Panc1 (cell line): Measurements from ENCODE around the gene RPRD1A. TPM values are rescaled to one million over a fixed set of nuclear protein-coding genes. Genes with fewer than 3 reads are reported as not detected.

Experiments used
- ATAC-seq: fragments of 200-7000 bp; cut with Tn5 transposase; 2 replicates; pipeline ENCODE4 v1.9.1; 2020; ENCODE audit warnings: mild to moderate bottlenecking, moderate library complexity
- BruUV-seq: library from RNA; stranded (reverse); fragments of 400-500 nt; replicated peaks from 2 replicates; lab custom pipeline; 2021; lab: Mats Ljungman, UMichigan
- CTCF ChIA-PET: fragments of 300-600 bp; sonication (Branson Sonifier 250); formaldehyde crosslinking; loops from one replicate; lab custom pipeline; 2022; ENCODE audit warnings: antibody characterized with exemption; lab: Charles Lee
- POLR2A ChIA-PET: fragments of 300-600 bp; sonication (Branson Sonifier 250); formaldehyde crosslinking; loops from one replicate; lab custom pipeline; 2022; ENCODE audit warnings: antibody characterized with exemption; lab: Charles Lee
- DNase-seq: peaks from one replicate; pipeline ENCODE4 v3.0.0-alpha.2; 2010; ENCODE audit warnings: low read depth, low spot score
- H3K27ac ChIP-seq: 2 replicates; pipeline ENCODE4 v1.5.1; 2011; ENCODE audit warnings: mild to moderate bottlenecking, low read length, inconsistent platforms
- H3K27me3 ChIP-seq: fragments of 200-500 bp; sonication (Bioruptor generic); 2 replicates; pipeline ENCODE4 v1.6.0; 2014; ENCODE audit warnings: low read length, inconsistent platforms; ENCODE audit not compliant: control insufficient read depth, insufficient read depth
- H3K36me3 ChIP-seq: fragments of 200-500 bp; sonication (Bioruptor generic); 2 replicates; pipeline ENCODE4 v1.5.1; 2014; ENCODE audit warnings: inconsistent platforms, mild to moderate bottlenecking, low read length, moderate library complexity; ENCODE audit not compliant: control insufficient read depth, insufficient read depth
- H3K4me1 ChIP-seq: 2 replicates; pipeline ENCODE4 v1.5.1; 2011; ENCODE audit warnings: inconsistent platforms, mild to moderate bottlenecking, low read length, moderate library complexity; ENCODE audit not compliant: control insufficient read depth, insufficient read depth
- H3K4me3 ChIP-seq, 2 experiments: 2 replicates each; pipeline ENCODE4 v1.5.1; 2011 to 2012; ENCODE audit warnings: low read depth in 2 of 2, low read length in 2 of 2, mild to moderate bottlenecking in 2 of 2, inconsistent platforms in 1 of 2, moderate library complexity in 1 of 2
- H3K9me3 ChIP-seq: fragments of 200-500 bp; sonication (Bioruptor generic); 2 replicates; pipeline ENCODE4 v1.5.1; 2014; ENCODE audit warnings: low read depth, mild to moderate bottlenecking, inconsistent platforms, low read length, moderate library complexity; ENCODE audit not compliant: control insufficient read depth, insufficient read depth
- CTCF ChIP-seq: fragments of 450-650 bp; IDR thresholded peaks from 2 replicates; pipeline ENCODE4 v1.5.1; 2017; ENCODE audit warnings: mild to moderate bottlenecking
- POLR2AphosphoS5 ChIP-seq: IDR thresholded peaks from 2 replicates; pipeline ENCODE4 v1.6.1; 2012; ENCODE audit warnings: mild to moderate bottlenecking, low read depth, low read length, moderate library complexity
- REST ChIP-seq, 2 experiments: IDR thresholded peaks; 2 replicates each; pipeline ENCODE4 v1.6.1; 2011 to 2012; ENCODE audit warnings: low read depth in 2 of 2, control low read depth in 1 of 2, low read length in 1 of 2, mild to moderate bottlenecking in 1 of 2, moderate library complexity in 1 of 2; ENCODE audit not compliant: insufficient read depth in 1 of 2
- SIN3A ChIP-seq: IDR thresholded peaks from 2 replicates; pipeline ENCODE4 v1.6.1; 2012; ENCODE audit warnings: low read depth, mild to moderate bottlenecking, low read length, moderate library complexity, borderline replicate concordance; ENCODE audit not compliant: insufficient read depth
- TCF7L2 ChIP-seq: IDR thresholded peaks from 2 replicates; pipeline ENCODE4 v1.6.1; 2011; ENCODE audit warnings: mild to moderate bottlenecking, low read depth, low read length, inconsistent platforms
- in situ Hi-C: cut with HindIII; loops from 2 replicates; pipeline ENCODE4 v1.10.0; 2016; ENCODE audit warnings: low sequenced_read_pairs, low pct_unique_long_range_greater_than_20kb
- intact Hi-C: fragments of 100-400 bp; cut with micrococcal nuclease; formaldehyde crosslinking; loops from one replicate; pipeline ENCODE4 v1.10.0; 2022; ENCODE audit not compliant: unreplicated experiment
- total RNA-seq: library from RNA; stranded (reverse); gene quantifications from one replicate; pipeline ENCODE4 v1.2.1, GENCODE V29; 2021; ENCODE audit not compliant: unreplicated experiment

RPRD1A gene
- total RNA-seq, 1 experiment from 2014 or later: 44.0 TPM

- Histone ChIP-seq H3K36me3 (no peaks in the 10 kb centered on the region), H3K9me3 (no peaks in the 10 kb centered on the region), H3K27ac (no peak overlapping the region), H3K27me3 (no peaks in the 10 kb centered on the region), H3K4me3 (no peak overlapping the region), H3K4me1 (no peaks in the 10 kb centered on the region)
- intact Hi-C loops: loop anchor here (5.0 kb wide), 2 partner anchors 110 to 265 kb away; partner anchors contain the start of genes ELP2 and SLC39A6
- BruUV-seq: no TSS peak
- DNase-seq: no peak
- in situ Hi-C loops: no loop called here
- ChIA-PET POLR2A (no interaction called here), CTCF (interaction anchor here (1.1 kb wide), 1 partner anchor 267 kb away, joined by 3 read pairs; no protein-coding TSS in a partner anchor)
- TF ChIP-seq REST (IDR thresholded peaks at IDR 0.05; ENCODE audit: insufficient read depth in 1 of 2, low read depth in 2 of 2, low read length in 1 of 2) (no peak), TCF7L2 (no peak), SIN3A (no peak), POLR2AphosphoS5 (no peak), CTCF (no peak)
- no peak for ATAC-seq
Measured at GRCh38 chr18:36017232-36017631, 50.1 kb downstream of the RPRD1A start.

GRCh38 chr18:36015629-36016028 is 51.7 kb downstream of the RPRD1A start:
- POLR2A ChIA-PET: no interaction called here
- CTCF ChIA-PET: no interaction called here
- ATAC-seq (no peak), DNase-seq (no peak)
- no peak for TF ChIP-seq CTCF
- no peak for TF ChIP-seq POLR2AphosphoS5
- TF ChIP-seq TCF7L2: no peak
- no peak for TF ChIP-seq SIN3A
- TF ChIP-seq REST (IDR thresholded peaks at IDR 0.05; ENCODE audit: insufficient read depth in 1 of 2, low read depth in 2 of 2, low read length in 1 of 2): no peak
- Histone ChIP-seq H3K27me3 (no peaks in the 10 kb centered on the region), H3K36me3 (no peaks in the 10 kb centered on the region), H3K27ac (no peak overlapping the region), H3K4me1 (no peaks in the 10 kb centered on the region), H3K4me3 (no peak overlapping the region), H3K9me3 (no peaks in the 10 kb centered on the region)
- intact Hi-C loops (loop anchor here (5.0 kb wide), 2 partner anchors 112 to 267 kb away; partner anchors contain the start of genes ELP2 and SLC39A6), in situ Hi-C loops (no loop called here)
- no TSS peak for BruUV-seq
